Caki2 (cell line): Measurements from ENCODE around the gene AEBP1. TPM values are rescaled to one million over a fixed set of nuclear protein-coding genes. Genes with fewer than 3 reads are reported as not detected.

ENCODE experiments used
- DNase-seq: peaks from one replicate; pipeline ENCODE4 v3.0.0-alpha.2; 2015; ENCODE audit warnings: low read depth
- in situ Hi-C: cut with HindIII; loops from 2 replicates; pipeline ENCODE4 v1.10.0; 2016; ENCODE audit warnings: low sequenced_read_pairs, low pct_unique_long_range_greater_than_20kb, mixed read lengths
- total RNA-seq: library from RNA; depleted of rRNA; stranded (reverse); fragments of >200 nt; shearing (Covaris generic); gene quantifications from 2 replicates; pipeline ENCODE4 v1.2.3, GENCODE V29; 2014; ENCODE audit warnings: low replicate concordance; rRNA removed

The AEBP1 gene
- total RNA-seq, 1 experiment from 2014 or later, result not detected

DNA sequence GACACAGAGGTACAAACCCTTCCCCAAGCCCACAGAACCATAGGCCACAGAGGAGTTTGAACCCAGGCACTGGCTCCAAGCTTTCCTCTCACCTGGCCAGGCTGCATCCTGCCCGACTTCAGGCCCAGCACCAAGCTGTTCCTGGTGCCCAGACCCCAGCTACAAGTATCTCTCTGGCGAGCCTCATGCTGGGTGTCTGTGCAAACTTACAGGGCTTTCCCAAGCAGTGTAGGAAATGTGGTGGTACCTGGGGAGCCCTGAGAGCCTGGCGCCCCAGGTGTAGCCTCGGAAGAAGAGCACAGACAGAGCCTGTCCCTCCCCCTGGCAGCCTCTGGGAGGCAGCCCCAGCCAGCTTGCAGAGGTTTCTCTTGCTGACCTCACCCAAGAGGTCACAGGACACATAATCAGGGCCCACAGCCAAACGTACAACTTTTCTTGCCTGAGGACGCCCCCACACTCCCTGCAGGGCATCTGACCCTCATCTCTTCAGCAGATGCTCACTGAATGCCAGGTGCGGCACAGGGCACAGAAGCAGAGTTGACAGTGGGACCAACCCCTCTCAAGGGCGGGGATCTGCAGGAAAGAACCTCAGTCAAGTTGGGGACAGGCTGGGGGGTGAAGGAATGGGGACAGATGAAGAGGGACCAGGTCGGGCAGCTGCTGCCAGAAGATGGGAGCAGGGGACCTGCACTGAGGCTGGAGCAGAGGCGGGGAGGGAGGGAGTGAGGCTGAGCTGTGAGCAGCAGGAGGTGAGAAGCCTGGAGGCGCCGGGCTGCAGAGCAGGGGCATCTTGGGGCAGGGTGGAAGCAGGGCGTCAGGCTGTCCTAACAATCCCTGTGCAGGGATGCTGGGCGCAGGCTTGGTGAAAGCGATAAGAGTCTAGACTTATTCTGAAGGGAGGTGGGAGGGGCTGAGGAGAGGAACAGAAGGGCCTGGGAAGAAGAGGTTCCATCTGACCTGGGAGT, 53.3 kb downstream of the AEBP1 start:
- DNase-seq, result no peak
- in situ Hi-C loops, result no loop called here

DNA sequence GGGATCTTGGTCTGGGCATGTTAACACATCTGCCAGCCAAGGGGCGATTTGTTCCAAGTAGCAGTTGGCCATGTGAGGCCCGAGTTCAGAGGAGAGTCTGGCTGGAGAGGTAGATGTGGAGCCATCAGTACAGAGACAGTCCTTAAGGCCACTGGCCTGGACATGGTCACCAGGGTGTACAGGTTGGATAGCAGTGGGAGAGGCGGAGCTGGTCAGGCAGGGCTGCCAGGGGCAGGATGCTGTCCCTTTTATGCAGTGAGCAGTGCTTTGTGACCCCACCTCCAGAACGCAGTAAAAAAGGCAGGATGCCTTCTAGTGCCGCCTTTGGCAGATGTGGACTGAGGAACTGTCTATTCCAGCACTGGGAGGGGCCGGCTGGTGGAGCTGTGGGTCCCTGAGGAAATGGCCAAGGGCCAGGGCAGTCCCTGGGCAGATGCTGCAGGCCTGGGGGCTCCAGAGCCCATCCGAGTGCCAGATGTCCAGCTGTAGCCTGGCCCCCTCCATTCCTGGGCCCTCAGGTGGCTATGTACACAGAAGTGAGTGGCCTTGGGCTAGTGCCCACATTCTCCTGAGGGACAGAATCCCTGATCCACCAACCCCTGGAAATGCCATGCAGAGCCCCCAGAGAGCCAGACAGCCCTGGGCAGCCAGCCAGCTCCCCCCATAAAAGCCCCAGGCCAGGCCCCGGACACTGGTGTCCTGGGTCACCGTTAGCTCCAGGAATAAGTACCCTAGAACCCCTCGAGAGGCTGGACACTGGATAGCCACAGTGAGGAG, 54.1 kb downstream of the AEBP1 start:
- no peak for DNase-seq
- in situ Hi-C loops, result no loop called here

DNA sequence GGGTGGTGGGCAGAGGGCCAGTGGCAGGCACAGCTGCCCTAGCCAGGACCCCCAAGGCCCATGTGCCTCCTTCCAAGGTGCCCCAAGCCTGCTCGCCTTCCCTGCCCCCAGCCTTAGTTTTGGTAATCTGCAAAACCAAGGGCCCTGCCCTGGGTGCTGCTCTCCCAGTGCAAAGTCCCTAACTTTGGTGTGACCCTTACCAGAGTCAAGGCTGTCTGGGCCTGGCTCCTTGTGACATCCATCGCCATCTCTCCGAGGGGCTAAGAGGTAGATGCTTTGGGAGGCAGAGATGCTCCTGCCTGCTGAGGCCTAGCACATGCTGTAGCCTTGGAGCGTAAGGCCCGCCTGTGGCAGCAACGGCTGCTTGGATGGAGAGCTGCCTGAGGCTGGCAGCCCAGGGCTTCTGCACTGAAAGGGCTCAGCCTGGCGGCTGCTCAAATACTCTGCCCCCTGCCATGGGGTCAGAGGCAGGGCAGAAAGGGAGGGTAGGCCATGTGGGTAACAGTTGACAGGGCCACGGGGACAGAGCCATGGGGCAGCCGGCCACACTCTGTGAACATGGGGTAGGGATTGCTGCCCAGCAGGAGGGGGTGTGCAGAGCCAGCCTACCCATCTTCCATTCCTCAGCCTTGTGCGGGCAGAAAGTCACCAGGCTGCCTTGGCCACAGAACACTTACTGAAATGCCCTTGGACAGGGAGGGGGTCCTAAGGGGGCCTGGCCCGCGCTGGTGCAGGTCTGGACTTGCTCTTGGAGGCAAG, 54.9 kb downstream of the AEBP1 start:
- no peak for DNase-seq

DNA sequence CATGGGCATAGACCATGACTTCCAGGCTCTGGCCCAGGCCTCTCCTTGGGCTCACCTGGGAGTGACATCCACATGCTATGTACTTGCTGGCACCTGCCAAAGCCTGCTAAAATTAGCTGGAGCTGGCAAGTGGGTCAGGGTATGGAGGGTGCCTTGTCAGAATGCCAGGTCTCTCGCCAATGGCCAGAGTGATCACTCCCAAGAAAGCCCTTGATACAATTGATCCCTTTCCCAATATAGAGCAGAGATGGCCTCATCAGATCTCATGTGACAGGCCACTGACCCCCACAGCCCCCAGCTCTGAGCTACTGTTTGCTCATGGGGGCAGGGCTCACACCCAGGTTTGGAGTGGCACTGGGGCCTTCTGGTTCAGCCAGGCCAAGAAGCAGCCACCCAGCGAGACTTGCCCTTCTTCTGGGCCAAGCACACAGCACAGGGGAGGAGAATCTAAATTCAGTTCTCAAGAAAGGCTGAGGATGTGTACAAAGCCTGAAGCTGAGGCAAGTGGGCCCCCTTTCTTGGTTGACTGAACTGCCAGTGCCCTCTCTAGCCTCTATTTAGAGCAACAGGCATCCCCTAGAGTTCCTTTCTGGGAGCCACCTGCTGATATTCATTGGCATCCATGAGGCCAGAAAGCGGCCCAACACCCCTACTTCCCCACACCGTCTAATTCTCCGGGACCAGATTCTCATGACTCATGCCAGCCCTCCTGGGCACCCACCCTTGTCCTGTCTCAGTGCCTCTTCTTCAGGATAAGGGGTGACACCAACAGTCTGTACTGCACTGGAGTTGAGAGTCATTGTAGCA, 55.9 kb downstream of the AEBP1 start:
- no peak for DNase-seq
- in situ Hi-C loops, result no loop called here

More for the DNA sequence above, 54.9 kb downstream of the AEBP1 start:
- in situ Hi-C loops, result no loop called here

DNA sequence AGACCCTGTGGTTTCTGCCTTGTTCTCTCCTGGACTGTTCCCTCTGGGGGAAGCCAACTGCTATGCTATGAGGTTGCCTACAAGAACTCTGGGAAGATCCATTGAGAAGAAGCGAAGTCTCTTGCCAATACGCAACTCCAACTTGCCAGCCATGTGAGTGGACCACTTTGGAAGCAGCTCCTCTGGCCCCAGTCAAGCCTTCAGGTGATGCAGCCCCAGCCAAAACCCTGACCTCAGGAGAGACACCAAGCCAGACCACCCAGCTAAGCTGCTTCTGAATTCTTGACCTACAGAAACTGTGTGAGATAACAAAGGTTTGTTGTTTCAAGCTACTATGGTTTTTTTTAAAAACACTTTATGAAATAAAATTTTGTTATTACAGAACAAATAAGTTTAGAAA, 57.2 kb downstream of the AEBP1 start:
- DNase-seq, result no peak
- in situ Hi-C loops, result no loop called here

DNA sequence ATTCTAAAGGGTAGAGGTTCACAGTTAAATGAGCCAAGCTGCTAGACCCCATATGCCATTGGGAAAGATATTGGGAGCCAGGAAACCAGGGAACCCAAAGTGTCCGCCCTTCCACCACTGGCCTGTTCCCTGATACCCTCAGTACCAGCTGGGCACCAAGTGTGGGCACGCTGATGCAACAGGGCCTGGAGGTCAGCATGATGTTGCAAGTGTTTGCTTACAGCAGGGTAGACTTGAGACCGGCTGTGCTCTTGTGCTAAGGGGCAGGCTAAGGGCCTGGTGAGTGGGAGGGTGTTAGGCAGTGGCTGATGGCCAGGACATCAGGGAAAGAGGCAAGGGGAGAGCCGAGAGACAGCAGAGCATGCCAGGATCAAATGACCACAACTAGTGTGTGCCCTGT, 58.0 kb downstream of the AEBP1 start:
- no peak for DNase-seq
- in situ Hi-C loops, result no loop called here

GRCh38 chr7:44162785-44163395, 58.7 kb downstream of the AEBP1 start:
- DNase-seq, result no peak
- in situ Hi-C loops, result no loop called here

DNA sequence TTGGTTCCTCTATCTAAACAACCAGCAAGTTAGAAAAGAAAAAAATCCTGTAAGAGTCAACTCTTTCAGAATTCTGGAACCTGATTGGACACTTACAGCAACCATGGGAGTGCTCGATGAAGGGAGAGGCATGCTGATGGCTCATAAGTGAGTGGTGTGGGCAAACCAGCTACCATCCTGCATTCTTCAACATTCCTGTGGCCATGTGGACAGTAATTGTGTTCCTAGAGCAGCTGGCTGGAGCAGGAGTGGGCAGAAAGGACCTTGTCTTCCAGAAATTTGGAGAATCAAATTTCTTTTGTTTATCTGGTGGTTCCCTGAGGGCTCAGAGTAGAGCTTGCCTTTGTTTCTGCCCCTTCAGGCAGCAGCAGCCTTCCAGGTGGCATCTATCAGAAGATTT, 59.4 kb downstream of the AEBP1 start:
- in situ Hi-C loops, result no loop called here
- peak; percentile 32 for DNase-seq

Other genes starting within 250 kb of the AEBP1 start
- gene MRPS24, start 234.8 kb upstream of the AEBP1 start, total RNA-seq, result 122 and 157 TPM in 2 replicates
- gene URGCP, start 197.7 kb upstream of the AEBP1 start, total RNA-seq, result 22.0 and 30.4 TPM in 2 replicates
- 13.4 and 15.4 TPM in 2 replicates for gene UBE2D4, start 177.9 kb upstream of the AEBP1 start, total RNA-seq
- gene SPDYE1, start 106.4 kb upstream of the AEBP1 start, total RNA-seq, result not detected in 2 replicates
- 137 and 174 TPM in 2 replicates for gene DBNL, start 59.6 kb upstream of the AEBP1 start, total RNA-seq
- not detected in 2 replicates for gene PGAM2, start 38.8 kb upstream of the AEBP1 start, total RNA-seq
- 2.6 and 2.9 TPM in 2 replicates for gene POLM, start 21.8 kb upstream of the AEBP1 start, total RNA-seq
- 211 and 243 TPM in 2 replicates for gene POLD2, start 19.2 kb downstream of the AEBP1 start, total RNA-seq
- not detected in 2 replicates for gene MYL7, start 37.0 kb downstream of the AEBP1 start, total RNA-seq
- not detected in 2 replicates for gene GCK, start 85.1 kb downstream of the AEBP1 start, total RNA-seq
- gene YKT6, start 96.6 kb downstream of the AEBP1 start, total RNA-seq, result 71.2 and 102 TPM in 2 replicates
- 0.14 and 0.23 TPM in 2 replicates for gene CAMK2B, start 221.2 kb downstream of the AEBP1 start, total RNA-seq